Lung (tissue), 12 donors: ENCODE results near the gene CCNE1. TPM values are rescaled to one million over a fixed set of nuclear protein-coding genes. Genes with fewer than 3 reads are reported as not detected.
"Not testable (repeated sequence)": the region's sequence is repeated elsewhere in the genome, so short reads cannot be mapped to it uniquely, and the experiment has no call there.

Experiments
- ATAC-seq: fragments of 200-7000 bp; cut with Tn5 transposase; one replicate; pipeline ENCODE4 v1.9.1; 2020; ENCODE audit warnings: moderate number of reproducible peaks; ENCODE audit not compliant: insufficient read depth, low FRiP score
- DNase-seq, 3 donors: peaks; one replicate each; pipeline ENCODE4 v3.0.0-alpha.2; 2013 to 2017
- H3K27ac ChIP-seq, 2 donors: one replicate each; pipeline ENCODE4 v1.5.1; 2013; ENCODE audit warnings: mild to moderate bottlenecking in 2 of 2, moderate library complexity in 2 of 2, control low read depth in 1 of 2, inconsistent platforms in 1 of 2, low read depth in 1 of 2, low read length in 1 of 2
- H3K27me3 ChIP-seq, 3 donors: one replicate each; pipeline ENCODE4 v1.5.1; 2013; ENCODE audit warnings: low read length in 2 of 3; ENCODE audit not compliant: control insufficient read depth in 3 of 3, insufficient read depth in 3 of 3
- H3K36me3 ChIP-seq, 4 donors: one replicate each; pipeline ENCODE4 v1.5.1; 2013; ENCODE audit warnings: low read length in 4 of 4, mild to moderate bottlenecking in 1 of 4, moderate library complexity in 1 of 4; ENCODE audit not compliant: control insufficient read depth in 4 of 4, insufficient read depth in 4 of 4
- H3K4me1 ChIP-seq, 5 donors: one replicate each; pipeline ENCODE4 v1.5.1; 2013; ENCODE audit warnings: low read length in 5 of 5, mild to moderate bottlenecking in 2 of 5, moderate library complexity in 1 of 5; ENCODE audit not compliant: control insufficient read depth in 5 of 5, insufficient read depth in 5 of 5
- H3K4me3 ChIP-seq: one replicate; pipeline ENCODE4 v1.5.1; 2013; ENCODE audit warnings: mild to moderate bottlenecking, control low read depth, moderate library complexity
- H3K9ac ChIP-seq, 2 donors: one replicate each; pipeline ENCODE4 v1.5.1; 2013; ENCODE audit warnings: low read length in 2 of 2, control low read depth in 1 of 2; ENCODE audit not compliant: insufficient read depth in 1 of 2
- H3K9me3 ChIP-seq, 4 donors: one replicate each; pipeline ENCODE4 v1.5.1; 2013; ENCODE audit warnings: low read length in 3 of 4, mild to moderate bottlenecking in 1 of 4, moderate library complexity in 1 of 4; ENCODE audit not compliant: control insufficient read depth in 4 of 4, insufficient read depth in 3 of 4
- WGBS, 2 donors: extraction: QIAGEN DNeasy Blood & Tissue Kit; methylation state at CpG; one replicate each; pipeline ENCODE4 v1.1.7; 2013; 5-methylcytosine and 5-hydroxymethylcytosine counted together
- polyA plus RNA-seq, 2 donors: library from polyadenylated mRNA; stranded (reverse); fragments of 200-250 nt; gene quantifications; one replicate each; pipeline ENCODE4 v1.2.1, GENCODE V29; 2013
- total RNA-seq, 2 donors: library from RNA; depleted of rRNA in 1 of 2; stranded (reverse); fragments of >200 nt in 1 of 2; gene quantifications; one replicate each; pipeline ENCODE4 v1.2.1, GENCODE V29; 2014 to 2021
- TF ChIP-seq, protein P1 (sequence below): IDR thresholded peaks from 2 replicates; pipeline ENCODE4 v1.5.1; 2012; ENCODE audit warnings: mild to moderate bottlenecking; ENCODE audit errors: control extremely low read depth, extremely low read depth
- donor health status: control.
- donor health status: control.
- donor health status: Bipolar disorder and iron deficiency.
- donor health status: healthy.
- donor health status: DM: yes; HTN: yes; CAD: no.

The CCNE1 gene
- total and polyA plus RNA-seq, 4 donors = 0.97 to 1.9 (median 1.4) TPM

DNA sequence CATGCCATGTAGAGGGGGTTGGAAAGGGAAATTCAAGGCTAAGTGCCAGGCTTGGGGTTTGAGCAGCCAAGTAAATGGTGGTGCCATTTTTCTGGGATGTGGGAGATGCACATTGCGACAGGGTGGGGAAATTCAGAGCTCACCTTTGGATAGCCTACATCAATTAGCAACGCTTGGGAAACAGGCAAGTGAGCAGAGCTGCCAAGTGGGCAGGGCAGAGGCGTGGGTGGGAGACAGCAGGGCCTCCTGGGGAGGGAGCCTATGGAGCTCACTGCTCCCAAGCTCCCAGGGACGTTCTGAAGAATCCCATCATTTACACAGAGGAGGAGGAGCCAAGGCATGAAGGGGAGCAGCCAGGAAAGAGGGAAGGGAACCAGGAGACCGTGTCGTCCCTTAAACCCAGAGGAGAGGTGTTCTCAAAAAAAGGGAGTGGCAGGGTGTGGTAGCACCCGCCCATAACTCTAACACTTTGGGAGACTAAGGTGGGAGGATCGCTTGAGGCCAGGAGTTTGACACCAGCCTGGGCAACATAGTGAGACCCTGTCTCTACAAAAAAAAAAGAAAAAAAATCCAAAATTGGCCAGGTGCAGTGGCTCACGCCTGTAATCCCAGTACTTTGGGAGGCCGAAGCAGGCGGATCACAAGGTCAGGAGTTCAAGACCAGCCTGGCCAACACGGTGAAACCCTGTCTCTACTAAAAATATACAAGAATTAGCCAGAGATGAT lies 11.5 kb upstream of the CCNE1 start:
- Histone ChIP-seq H3K4me3 (no peak overlapping the region), H3K27me3 (no peaks in the 10 kb centered on the region), H3K36me3 (no peaks in the 10 kb centered on the region), H3K9me3 (no peaks in the 10 kb centered on the region), H3K27ac (no peak overlapping the region), H3K9ac (no peak overlapping the region), H3K4me1 (peaks cover 0 to 4% (median 1%) of the 10 kb centered on the region in 5 donors)
- ATAC-seq (no peak), DNase-seq (no peak)
- TF ChIP-seq, protein P1, sequence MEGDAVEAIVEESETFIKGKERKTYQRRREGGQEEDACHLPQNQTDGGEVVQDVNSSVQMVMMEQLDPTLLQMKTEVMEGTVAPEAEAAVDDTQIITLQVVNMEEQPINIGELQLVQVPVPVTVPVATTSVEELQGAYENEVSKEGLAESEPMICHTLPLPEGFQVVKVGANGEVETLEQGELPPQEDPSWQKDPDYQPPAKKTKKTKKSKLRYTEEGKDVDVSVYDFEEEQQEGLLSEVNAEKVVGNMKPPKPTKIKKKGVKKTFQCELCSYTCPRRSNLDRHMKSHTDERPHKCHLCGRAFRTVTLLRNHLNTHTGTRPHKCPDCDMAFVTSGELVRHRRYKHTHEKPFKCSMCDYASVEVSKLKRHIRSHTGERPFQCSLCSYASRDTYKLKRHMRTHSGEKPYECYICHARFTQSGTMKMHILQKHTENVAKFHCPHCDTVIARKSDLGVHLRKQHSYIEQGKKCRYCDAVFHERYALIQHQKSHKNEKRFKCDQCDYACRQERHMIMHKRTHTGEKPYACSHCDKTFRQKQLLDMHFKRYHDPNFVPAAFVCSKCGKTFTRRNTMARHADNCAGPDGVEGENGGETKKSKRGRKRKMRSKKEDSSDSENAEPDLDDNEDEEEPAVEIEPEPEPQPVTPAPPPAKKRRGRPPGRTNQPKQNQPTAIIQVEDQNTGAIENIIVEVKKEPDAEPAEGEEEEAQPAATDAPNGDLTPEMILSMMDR = no peak
- WGBS, 2 donors = 77 to 86% methylated on average over 12 of the region's 12 CpGs

DNA sequence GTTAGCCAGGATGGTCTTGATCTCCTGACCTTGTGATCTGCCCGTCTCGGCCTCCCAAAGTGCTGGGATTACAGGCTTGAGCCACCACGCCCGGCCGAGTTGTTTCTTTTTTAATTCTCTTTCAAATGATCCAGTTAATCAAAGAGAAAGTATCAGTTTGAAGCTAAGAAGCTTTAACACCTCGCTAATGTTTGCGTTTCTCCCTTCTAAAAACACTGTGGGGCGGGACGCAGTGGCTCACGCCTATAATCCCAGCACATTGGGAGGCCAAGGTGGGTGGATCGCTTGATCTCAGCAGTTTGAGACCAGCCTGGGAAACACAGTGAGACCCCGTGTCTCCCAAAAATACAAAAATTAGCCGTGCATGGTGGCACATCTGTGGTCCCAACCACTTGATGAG lies 7.8 kb upstream of the CCNE1 start:
- not testable (repeated sequence) for H3K4me1 ChIP-seq, H3K4me3 ChIP-seq, DNase-seq, H3K36me3 ChIP-seq, H3K9ac ChIP-seq, H3K27me3 ChIP-seq, H3K9me3 ChIP-seq, H3K27ac ChIP-seq, ATAC-seq
- 93 to 97% methylated on average over 13 of the region's 13 CpGs for WGBS, 2 donors

DNA sequence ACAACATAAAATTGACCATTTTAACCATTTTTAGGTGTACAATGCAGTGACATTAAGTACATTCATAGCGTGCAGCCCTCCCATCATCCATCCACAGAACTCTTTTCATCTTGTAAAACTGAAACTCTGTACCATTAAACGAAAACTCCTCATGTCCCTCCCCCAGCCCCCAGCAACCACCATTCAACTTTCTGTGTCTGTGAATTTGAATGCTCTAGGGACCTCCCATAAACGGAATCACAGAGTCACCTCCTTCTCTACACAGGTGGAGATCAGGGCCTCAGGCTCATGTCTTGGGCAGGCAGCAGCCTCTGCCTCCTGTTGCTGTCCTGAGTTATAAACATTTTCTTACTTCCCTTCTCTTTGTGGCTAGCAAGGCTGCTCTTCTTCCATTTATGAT lies 7.3 kb upstream of the CCNE1 start:
- H3K27ac ChIP-seq = no peak overlapping the region
- ATAC-seq (no peak), DNase-seq (no peak)
- 60 to 69% methylated on average over 3 of the region's 3 CpGs for WGBS, 2 donors
- H3K36me3 ChIP-seq = no peaks in the 10 kb centered on the region
- H3K4me3 ChIP-seq = no peak overlapping the region
- TF ChIP-seq, protein P1 = no peak
- peaks cover 0 to 3% (median 0%) of the 10 kb centered on the region in 4 donors for H3K9me3 ChIP-seq
- H3K27me3 ChIP-seq = no peaks in the 10 kb centered on the region
- peaks cover 0 to 4% (median 3%) of the 10 kb centered on the region in 5 donors for H3K4me1 ChIP-seq
- no peak overlapping the region for H3K9ac ChIP-seq

DNA sequence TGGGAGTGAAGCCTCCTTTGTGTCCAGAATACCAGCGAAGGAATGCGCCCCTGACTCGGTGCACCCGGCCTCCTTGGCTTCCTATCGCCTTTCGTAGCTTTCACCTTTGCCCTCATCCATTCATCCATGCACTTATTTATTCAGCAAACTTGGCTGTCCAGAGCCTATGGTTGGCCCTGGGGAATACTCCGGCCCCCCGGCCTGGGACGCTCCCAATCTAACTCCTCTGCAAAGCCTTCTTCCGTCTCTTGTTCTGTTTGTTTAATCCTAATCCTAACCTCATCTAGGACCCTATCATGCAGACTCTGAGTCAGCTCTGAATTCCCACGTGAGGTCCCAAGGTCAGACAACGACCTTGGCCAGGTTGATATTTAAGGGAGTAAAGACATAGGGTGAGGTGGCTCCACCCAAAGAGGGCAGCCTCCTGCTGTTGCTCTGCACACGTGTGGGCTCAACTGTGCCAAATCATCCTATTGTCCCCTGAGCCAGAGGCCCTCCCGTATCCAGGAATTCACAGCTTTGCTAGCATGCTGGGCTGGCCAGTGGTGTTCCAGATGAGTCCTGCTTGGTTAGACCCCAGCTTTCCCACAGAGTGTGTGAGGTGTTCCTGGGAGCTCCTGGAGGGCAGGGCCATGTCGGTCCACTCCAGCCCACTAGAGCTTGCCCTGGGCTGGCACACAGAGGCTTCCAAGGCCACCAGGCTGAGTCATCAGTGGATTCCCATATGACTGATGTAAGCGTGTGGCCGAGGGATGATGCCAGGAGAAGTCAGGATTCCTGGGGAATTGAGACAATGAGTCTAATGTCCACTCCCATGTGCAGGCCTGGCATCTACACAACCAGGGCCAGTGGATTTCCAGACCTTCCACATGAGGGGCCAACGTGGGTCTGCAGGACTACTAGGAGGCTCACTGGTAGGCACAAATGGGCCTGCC lies 6.5 kb upstream of the CCNE1 start:
- H3K9me3 ChIP-seq = peaks cover 0 to 3% (median 0%) of the 10 kb centered on the region in 4 donors
- peaks cover 0 to 4% (median 3%) of the 10 kb centered on the region in 5 donors for H3K4me1 ChIP-seq
- no peak overlapping the region for H3K4me3 ChIP-seq
- WGBS, 2 donors = 79 to 90% methylated on average over 18 of the region's 18 CpGs
- ATAC-seq = no peak
- no peak overlapping the region for H3K9ac ChIP-seq
- no peak overlapping the region for H3K27ac ChIP-seq
- TF ChIP-seq, protein P1 = no peak
- no peaks in the 10 kb centered on the region for H3K36me3 ChIP-seq
- no peaks in the 10 kb centered on the region for H3K27me3 ChIP-seq
- DNase-seq = no peak
